ENCODE data around the gene AKAP12.
"Not testable (repeated sequence)": the region's sequence is repeated elsewhere in the genome, so short reads cannot be mapped to it uniquely, and the experiment has no call there.

Gene AKAP12

GRCh38 chr6:151358475-151358874 is 118.7 kb downstream of the AKAP12 start:
- peaks cover 9% of the 10 kb centered on the region for H3K4me1 Mint-ChIP-seq (ENCODE audit: low read depth)
- no peak overlapping the region for H3K4me3 Mint-ChIP-seq
- DNase-seq (ENCODE audit: low spot score), result no peak
- no peaks in the 10 kb centered on the region for H3K9me3 Mint-ChIP-seq
- no peaks in the 10 kb centered on the region for H3K27me3 Mint-ChIP-seq (ENCODE audit: low read depth)
- H3K36me3 Mint-ChIP-seq (ENCODE audit: low read depth), result peaks cover 26% of the 10 kb centered on the region
- H3K27ac Mint-ChIP-seq, result no peak overlapping the region

GRCh38 chr6:151359486-151359885 is 119.7 kb downstream of the AKAP12 start:
- Mint-ChIP-seq H3K4me1 (ENCODE audit: low read depth) (peaks cover 7% of the 10 kb centered on the region), H3K27ac (no peak overlapping the region), H3K4me3 (no peak overlapping the region), H3K36me3 (ENCODE audit: low read depth) (peaks cover 31% of the 10 kb centered on the region), H3K9me3 (no peaks in the 10 kb centered on the region), H3K27me3 (ENCODE audit: low read depth) (no peaks in the 10 kb centered on the region)
- no peak for DNase-seq (ENCODE audit: low spot score)

GRCh38 chr6:151365233-151365632 is 125.5 kb downstream of the AKAP12 start:
- no peaks in the 10 kb centered on the region for H3K4me1 Mint-ChIP-seq (ENCODE audit: low read depth)
- H3K36me3 Mint-ChIP-seq (ENCODE audit: low read depth), result peaks cover 46% of the 10 kb centered on the region

GRCh38 chr6:151370509-151371078 is 130.8 kb downstream of the AKAP12 start:
- no peak overlapping the region for H3K27ac Mint-ChIP-seq
- H3K4me3 Mint-ChIP-seq, result no peak overlapping the region

More at GRCh38 chr6:151365233-151365632, 125.5 kb downstream of the AKAP12 start:
- DNase-seq (ENCODE audit: low spot score), result no peak
- no peaks in the 10 kb centered on the region for H3K9me3 Mint-ChIP-seq
- H3K27me3 Mint-ChIP-seq (ENCODE audit: low read depth), result no peaks in the 10 kb centered on the region
- no peak overlapping the region for H3K4me3 Mint-ChIP-seq
- H3K27ac Mint-ChIP-seq, result peak overlapping the region; percentile 48

GRCh38 chr6:151372164-151372563 is 132.4 kb downstream of the AKAP12 start:
- Mint-ChIP-seq H3K4me3 (peak overlapping the region; percentile 83), H3K9me3 (no peaks in the 10 kb centered on the region), H3K27me3 (ENCODE audit: low read depth) (no peaks in the 10 kb centered on the region), H3K27ac (peak overlapping the region; percentile 96), H3K36me3 (ENCODE audit: low read depth) (peaks cover 44% of the 10 kb centered on the region), H3K4me1 (ENCODE audit: low read depth) (peaks cover 53% of the 10 kb centered on the region)
- DNase-seq (ENCODE audit: low spot score), result peak; percentile 65

More at GRCh38 chr6:151370509-151371078, 130.8 kb downstream of the AKAP12 start:
- H3K27me3 Mint-ChIP-seq (ENCODE audit: low read depth), result no peaks in the 10 kb centered on the region
- DNase-seq (ENCODE audit: low spot score), result no peak
- peaks cover 38% of the 10 kb centered on the region for H3K4me1 Mint-ChIP-seq (ENCODE audit: low read depth)
- H3K36me3 Mint-ChIP-seq (ENCODE audit: low read depth), result peaks cover 48% of the 10 kb centered on the region
- no peaks in the 10 kb centered on the region for H3K9me3 Mint-ChIP-seq

- no peak for DNase-seq (ENCODE audit: low spot score)
- H3K4me3 Mint-ChIP-seq, result peak overlapping the region; percentile 72
These were observed 134.4 kb downstream of the AKAP12 start for GRCh38 chr6:151374036-151374683.

GRCh38 chr6:151375833-151376232 is 136.1 kb downstream of the AKAP12 start:
- DNase-seq (ENCODE audit: low spot score), result no peak
- Mint-ChIP-seq H3K4me1 (ENCODE audit: low read depth) (peaks cover 78% of the 10 kb centered on the region), H3K36me3 (ENCODE audit: low read depth) (peaks cover 41% of the 10 kb centered on the region), H3K27me3 (ENCODE audit: low read depth) (no peaks in the 10 kb centered on the region), H3K9me3 (no peaks in the 10 kb centered on the region), H3K27ac (peak overlapping the region; percentile 76), H3K4me3 (peak overlapping the region; percentile 55)

More at GRCh38 chr6:151374036-151374683, 134.4 kb downstream of the AKAP12 start:
- Mint-ChIP-seq H3K27me3 (ENCODE audit: low read depth) (no peaks in the 10 kb centered on the region), H3K9me3 (no peaks in the 10 kb centered on the region), H3K27ac (peak overlapping the region; percentile 73), H3K4me1 (ENCODE audit: low read depth) (peaks cover 65% of the 10 kb centered on the region), H3K36me3 (ENCODE audit: low read depth) (peaks cover 46% of the 10 kb centered on the region)

- H3K27me3 Mint-ChIP-seq (ENCODE audit: low read depth), result no peaks in the 10 kb centered on the region
- peaks cover 35% of the 10 kb centered on the region for H3K36me3 Mint-ChIP-seq (ENCODE audit: low read depth)
- H3K9me3 Mint-ChIP-seq, result no peaks in the 10 kb centered on the region
- H3K4me3 Mint-ChIP-seq, result peak overlapping the region; percentile 55
- DNase-seq (ENCODE audit: low spot score), result no peak
- peak overlapping the region; percentile 35 for H3K27ac Mint-ChIP-seq
- H3K4me1 Mint-ChIP-seq (ENCODE audit: low read depth), result peaks cover 76% of the 10 kb centered on the region
These were observed 136.7 kb downstream of the AKAP12 start for GRCh38 chr6:151376440-151376839.

- Mint-ChIP-seq H3K9me3 (no peaks in the 10 kb centered on the region), H3K4me3 (peak overlapping the region; percentile 55), H3K36me3 (ENCODE audit: low read depth) (peaks cover 31% of the 10 kb centered on the region), H3K27me3 (ENCODE audit: low read depth) (no peaks in the 10 kb centered on the region), H3K27ac (peak overlapping the region; percentile 35), H3K4me1 (ENCODE audit: low read depth) (peaks cover 74% of the 10 kb centered on the region)
- DNase-seq (ENCODE audit: low spot score), result no peak
These were observed 137.3 kb downstream of the AKAP12 start for GRCh38 chr6:151377095-151377494.

GRCh38 chr6:151379933-151380847 is 140.4 kb downstream of the AKAP12 start:
- no peak for DNase-seq (ENCODE audit: low spot score)
- H3K9me3 Mint-ChIP-seq, result no peaks in the 10 kb centered on the region
- H3K27ac Mint-ChIP-seq, result peak overlapping the region; percentile 96
- peaks cover 63% of the 10 kb centered on the region for H3K4me1 Mint-ChIP-seq (ENCODE audit: low read depth)
- H3K36me3 Mint-ChIP-seq (ENCODE audit: low read depth), result peaks cover 26% of the 10 kb centered on the region
- no peaks in the 10 kb centered on the region for H3K27me3 Mint-ChIP-seq (ENCODE audit: low read depth)
- H3K4me3 Mint-ChIP-seq, result peak overlapping the region; percentile 88

GRCh38 chr6:151380848-151381205 is 141.1 kb downstream of the AKAP12 start:
- Mint-ChIP-seq H3K9me3 (no peaks in the 10 kb centered on the region), H3K4me3 (peak overlapping the region; percentile 88), H3K27me3 (ENCODE audit: low read depth) (no peaks in the 10 kb centered on the region)

GRCh38 chr6:151381722-151382121 is 142.0 kb downstream of the AKAP12 start:
- H3K9me3 Mint-ChIP-seq, result no peaks in the 10 kb centered on the region
- peak overlapping the region; percentile 73 for H3K4me3 Mint-ChIP-seq
- no peaks in the 10 kb centered on the region for H3K27me3 Mint-ChIP-seq (ENCODE audit: low read depth)
- H3K4me1 Mint-ChIP-seq (ENCODE audit: low read depth), result peaks cover 60% of the 10 kb centered on the region
- peaks cover 22% of the 10 kb centered on the region for H3K36me3 Mint-ChIP-seq (ENCODE audit: low read depth)
- no peak for DNase-seq (ENCODE audit: low spot score)
- H3K27ac Mint-ChIP-seq, result peak overlapping the region; percentile 96

More at GRCh38 chr6:151380848-151381205, 141.1 kb downstream of the AKAP12 start:
- Mint-ChIP-seq H3K4me1 (ENCODE audit: low read depth) (peaks cover 65% of the 10 kb centered on the region), H3K27ac (peak overlapping the region; percentile 96), H3K36me3 (ENCODE audit: low read depth) (peaks cover 27% of the 10 kb centered on the region)
- DNase-seq (ENCODE audit: low spot score), result no peak

GRCh38 chr6:151382631-151383030 is 142.9 kb downstream of the AKAP12 start:
- Mint-ChIP-seq H3K36me3 (ENCODE audit: low read depth) (peaks cover 24% of the 10 kb centered on the region), H3K4me1 (ENCODE audit: low read depth) (peaks cover 63% of the 10 kb centered on the region), H3K27ac (peak overlapping the region; percentile 26)
- H3K27me3 Mint-ChIP-seq (ENCODE audit: low read depth); H3K9me3 Mint-ChIP-seq; DNase-seq (ENCODE audit: low spot score); H3K4me3 Mint-ChIP-seq: not testable (repeated sequence)

- Mint-ChIP-seq H3K4me1 (ENCODE audit: low read depth) (peaks cover 60% of the 10 kb centered on the region), H3K4me3 (peak overlapping the region; percentile 24), H3K27ac (peak overlapping the region; percentile 32), H3K27me3 (ENCODE audit: low read depth) (no peaks in the 10 kb centered on the region), H3K36me3 (ENCODE audit: low read depth) (peaks cover 24% of the 10 kb centered on the region), H3K9me3 (no peaks in the 10 kb centered on the region)
- DNase-seq (ENCODE audit: low spot score), result no peak
These were observed 144.4 kb downstream of the AKAP12 start for GRCh38 chr6:151384151-151384550.
